PC-3 (cell line): ENCODE results near the gene DLG2.

ENCODE experiments used
- EZH2 ChIP-seq: fragments of 300-600 bp; sonication (generic); IDR thresholded peaks from one replicate; pipeline ENCODE4 v1.6.1; 2017; ENCODE audit warnings: antibody characterized with exemption, mild to moderate bottlenecking, low read length; ENCODE audit not compliant: unreplicated experiment
- EZH2phosphoT487 ChIP-seq: fragments of 300-600 bp; sonication (generic); IDR thresholded peaks from 2 replicates; pipeline ENCODE4 v1.6.1; 2018; ENCODE audit warnings: mild to moderate bottlenecking, antibody characterized with exemption, low read length, borderline replicate concordance
- TF ChIP-seq, protein P1 (sequence below): fragments of 300-600 bp; sonication (generic); conservative IDR thresholded peaks from 2 replicates; pipeline ENCODE4 v1.5.1; 2017; ENCODE audit warnings: antibody characterized with exemption, low read depth, mild to moderate bottlenecking, low read length

DNA sequence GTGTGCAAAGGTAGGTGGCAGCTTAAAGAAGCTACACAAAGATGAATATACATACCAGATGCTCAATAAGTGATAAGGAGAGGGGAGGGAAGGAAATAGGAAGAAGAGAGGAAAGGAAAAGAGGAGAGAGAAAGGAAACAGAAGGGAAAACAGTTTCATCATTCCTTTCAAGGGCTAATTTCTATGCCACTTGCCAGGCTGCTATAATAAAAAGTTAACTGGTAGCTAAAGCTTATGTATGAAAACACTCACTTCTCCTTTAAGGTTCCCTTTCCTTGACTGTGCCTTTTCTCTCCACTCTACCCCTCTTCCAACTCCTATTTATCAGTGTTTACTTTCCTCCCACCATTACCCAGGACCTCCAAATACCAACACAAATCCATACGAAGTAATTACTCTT is 347.9 kb downstream of the DLG2 start:
- TF ChIP-seq, protein P1, sequence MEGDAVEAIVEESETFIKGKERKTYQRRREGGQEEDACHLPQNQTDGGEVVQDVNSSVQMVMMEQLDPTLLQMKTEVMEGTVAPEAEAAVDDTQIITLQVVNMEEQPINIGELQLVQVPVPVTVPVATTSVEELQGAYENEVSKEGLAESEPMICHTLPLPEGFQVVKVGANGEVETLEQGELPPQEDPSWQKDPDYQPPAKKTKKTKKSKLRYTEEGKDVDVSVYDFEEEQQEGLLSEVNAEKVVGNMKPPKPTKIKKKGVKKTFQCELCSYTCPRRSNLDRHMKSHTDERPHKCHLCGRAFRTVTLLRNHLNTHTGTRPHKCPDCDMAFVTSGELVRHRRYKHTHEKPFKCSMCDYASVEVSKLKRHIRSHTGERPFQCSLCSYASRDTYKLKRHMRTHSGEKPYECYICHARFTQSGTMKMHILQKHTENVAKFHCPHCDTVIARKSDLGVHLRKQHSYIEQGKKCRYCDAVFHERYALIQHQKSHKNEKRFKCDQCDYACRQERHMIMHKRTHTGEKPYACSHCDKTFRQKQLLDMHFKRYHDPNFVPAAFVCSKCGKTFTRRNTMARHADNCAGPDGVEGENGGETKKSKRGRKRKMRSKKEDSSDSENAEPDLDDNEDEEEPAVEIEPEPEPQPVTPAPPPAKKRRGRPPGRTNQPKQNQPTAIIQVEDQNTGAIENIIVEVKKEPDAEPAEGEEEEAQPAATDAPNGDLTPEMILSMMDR, result no peak
- no peak for TF ChIP-seq EZH2
- TF ChIP-seq EZH2phosphoT487, result no peak
